K562 (cell line): Measurements from ENCODE around the gene PRR5. TPM values are rescaled to one million over a fixed set of nuclear protein-coding genes. Genes with fewer than 3 reads are reported as not detected.

Experiments used
- ATAC-seq: fragments of 200-7000 bp; cut with Tn5 transposase; 3 replicates; pipeline ENCODE4 v1.9.1; 2020; ENCODE audit warnings: moderate library complexity
- BruUV-seq: library from RNA; stranded (reverse); fragments of 400-500 nt; replicated peaks from 2 replicates; lab custom pipeline; 2021; lab: Mats Ljungman, UMichigan
- CTCF ChIA-PET: fragments of 300-600 bp; formaldehyde crosslinking; extraction: SDS; loops from one replicate; lab custom pipeline; 2021; ENCODE audit warnings: low intra/inter-chr PET ratio; lab: Yijun Ruan, JAX
- POLR2A ChIA-PET: fragments of 300-600, 350-650 bp; sonication (Branson Sonifier 250); formaldehyde crosslinking; extraction: SDS; loops from one replicate; lab custom pipeline; 2021; ENCODE audit warnings: antibody characterized with exemption, inconsistent platforms; lab: Yijun Ruan, JAX
- DNase-seq, 4 experiments: peaks; one replicate each; pipeline versions ENCODE4 v3.0.0 to v3.0.0-alpha.2; 2011 to 2018; ENCODE audit warnings: low spot score in 3 of 4, mixed read lengths in 3 of 4; ENCODE audit errors: extremely low read depth in 1 of 4
- FAIRE-seq: peaks from 2 replicates; lab custom pipeline; 2011; peaks lifted over from hg19 to GRCh38; lab: Jason Lieb, UNC
- H2AFZ ChIP-seq: 2 replicates; pipeline ENCODE4 v1.6.0; 2011; ENCODE audit warnings: low read depth, low read length, control low read depth, inconsistent platforms
- H3K27ac ChIP-seq: fragments of 200-600 bp; 3 replicates; pipeline ENCODE4 v1.8.0; 2011; ENCODE audit warnings: low read depth, mild to moderate bottlenecking, control low read depth, inconsistent platforms, low read length, moderate library complexity, mixed read lengths; ENCODE audit errors: extremely low read depth
- H3K27me3 ChIP-seq, 2 experiments: fragments of 300-600 bp in 1 of 2; 2 replicates in 1 of 2; 3 replicates in 1 of 2; pipeline versions ENCODE4 v1.6.0 to v1.8.0; 2011; ENCODE audit warnings: inconsistent platforms in 2 of 2, low read length in 2 of 2, mild to moderate bottlenecking in 1 of 2, mixed read lengths in 1 of 2, moderate library complexity in 1 of 2; ENCODE audit not compliant: control insufficient read depth in 2 of 2, insufficient read depth in 2 of 2
- H3K36me3 ChIP-seq: fragments of 300-600 bp; 3 replicates; pipeline ENCODE4 v1.8.0; 2011; ENCODE audit warnings: mild to moderate bottlenecking, low read length, inconsistent platforms; ENCODE audit not compliant: control insufficient read depth, insufficient read depth
- H3K4me1 ChIP-seq, 2 experiments: fragments of 200-600 bp in 1 of 2; replicated peaks in 1 of 2; 2 replicates in 1 of 2; 3 replicates in 1 of 2; pipeline versions ENCODE4 v1.5.1 to v1.8.0; 2011; ENCODE audit warnings: inconsistent platforms in 2 of 2, low read length in 2 of 2, mild to moderate bottlenecking in 1 of 2, mixed read lengths in 1 of 2, moderate library complexity in 1 of 2; ENCODE audit not compliant: control insufficient read depth in 2 of 2, insufficient read depth in 2 of 2
- H3K4me2 ChIP-seq: 2 replicates; pipeline ENCODE4 v1.6.1; 2011; ENCODE audit warnings: low read length, control low read depth, inconsistent platforms, mixed read lengths; ENCODE audit not compliant: insufficient read depth
- H3K4me3 ChIP-seq: fragments of 200-600 bp; sonication (generic), shearing (Covaris generic); 2 replicates; pipeline ENCODE4 v1.5.1; 2016; ENCODE audit warnings: control low read depth, inconsistent platforms
- H3K79me2 ChIP-seq: fragments of 200-600 bp; 3 replicates; pipeline ENCODE4 v1.8.0; 2011; ENCODE audit warnings: low read length, inconsistent platforms; ENCODE audit not compliant: control insufficient read depth, insufficient read depth
- H3K9ac ChIP-seq, 2 experiments: 2 replicates each; pipeline versions ENCODE4 v1.6.0 to v1.6.1; 2011; ENCODE audit warnings: low read depth in 2 of 2, low read length in 2 of 2, control low read depth in 1 of 2, inconsistent platforms in 1 of 2, mild to moderate bottlenecking in 1 of 2, mixed read lengths in 1 of 2; ENCODE audit not compliant: insufficient read depth in 1 of 2
- H3K9me1 ChIP-seq: one replicate; pipeline ENCODE4 v1.6.0; 2011; ENCODE audit warnings: inconsistent platforms, mild to moderate bottlenecking, low read length, moderate library complexity; ENCODE audit not compliant: control insufficient read depth, insufficient read depth
- H3K9me3 ChIP-seq: replicated peaks from 2 replicates; pipeline ENCODE4 v1.5.1; 2011; ENCODE audit warnings: low read depth, low read length, inconsistent platforms; ENCODE audit not compliant: control insufficient read depth, insufficient read depth
- H4K20me1 ChIP-seq: replicated peaks from 2 replicates; pipeline ENCODE4 v1.6.1; 2011; ENCODE audit warnings: low read length, inconsistent platforms, mixed read lengths; ENCODE audit not compliant: control insufficient read depth, insufficient read depth
- AFF1 ChIP-seq, 2 experiments: fragments of 450-650 bp; IDR thresholded peaks; 2 replicates each; pipeline ENCODE4 v1.6.1; 2018; ENCODE audit warnings: mild to moderate bottlenecking in 2 of 2, low read depth in 1 of 2; ENCODE audit not compliant: partially characterized antibody in 2 of 2
- CREB1 ChIP-seq, 2 experiments: sonication (generic) in 1 of 2; formaldehyde crosslinking in 1 of 2; IDR thresholded peaks; 2 replicates each; pipeline versions ENCODE4 v1.6.1 to v1.8.0; 2012 to 2022; ENCODE audit warnings: inconsistent platforms in 1 of 2, mild to moderate bottlenecking in 1 of 2, missing genetic modification reagents in 1 of 2, moderate library complexity in 1 of 2
- EP300 ChIP-seq: IDR thresholded peaks from 2 replicates; pipeline ENCODE4 v1.6.1; 2012; ENCODE audit warnings: low read length, improper control_type of control experiment
- ESRRA ChIP-seq: fragments of 450-650 bp; IDR thresholded peaks from 2 replicates; pipeline ENCODE4 v1.6.1; 2014; ENCODE audit warnings: low read depth, mild to moderate bottlenecking, moderate library complexity, borderline replicate concordance
- FOS ChIP-seq: IDR thresholded peaks from 3 replicates; pipeline ENCODE4 v1.6.1; 2011; ENCODE audit not compliant: insufficient read length; ENCODE audit errors: extremely low read depth
- HDAC6 ChIP-seq: IDR thresholded peaks from 2 replicates; pipeline ENCODE4 v1.6.1; 2012; ENCODE audit warnings: low read depth, mild to moderate bottlenecking, control low read depth, inconsistent platforms, low read length, moderate library complexity
- HSF4 ChIP-seq: fragments of 250-450 bp; sonication (Bioruptor Pico); IDR thresholded peaks from 2 replicates; pipeline ENCODE4 v2.1.2; 2022; ENCODE audit warnings: mild to moderate bottlenecking, moderate library complexity, borderline replicate concordance
- MBD1 ChIP-seq: fragments of 250-450 bp; sonication (Bioruptor Pico); IDR thresholded peaks from 2 replicates; pipeline ENCODE4 v1.8.0; 2022; ENCODE audit warnings: inconsistent platforms
- MBD2 ChIP-seq: sonication (generic); IDR thresholded peaks from 2 replicates; pipeline ENCODE4 v1.6.1; 2016; ENCODE audit warnings: low read depth, borderline replicate concordance
- NR2C1 ChIP-seq, 2 experiments: fragments of 450-650 bp; IDR thresholded peaks; 2 replicates each; pipeline ENCODE4 v1.6.1; 2017; ENCODE audit warnings: mild to moderate bottlenecking in 2 of 2, antibody characterized with exemption in 1 of 2, inconsistent platforms in 1 of 2, missing compliant biosample characterization in 1 of 2, missing genetic modification characterization in 1 of 2
- TAL1 ChIP-seq: fragments of 450-650 bp; IDR thresholded peaks from 2 replicates; pipeline ENCODE4 v1.6.1; 2016; ENCODE audit warnings: mild to moderate bottlenecking
- ZNF316 ChIP-seq: fragments of 450-650 bp; IDR thresholded peaks from 2 replicates; pipeline ENCODE4 v1.6.1; 2016
- ZNF445 ChIP-seq: fragments of 250-450 bp; sonication (Bioruptor Pico); IDR thresholded peaks from 2 replicates; pipeline ENCODE4 v1.4.0; 2020; ENCODE audit warnings: low read depth, mild to moderate bottlenecking, moderate library complexity
- ZNF780A ChIP-seq: fragments of 250-450 bp; sonication (Bioruptor Pico); IDR thresholded peaks from 2 replicates; pipeline ENCODE4 v1.5.0; 2021; ENCODE audit warnings: mild to moderate bottlenecking
- WGBS: fragments of 100-300 bp; shearing (Covaris generic); methylation state at CpG from one replicate; pipeline ENCODE4 v1.1.6; 2016; ENCODE audit warnings: low coverage, mixed read lengths; ENCODE audit not compliant: insufficient coverage; ENCODE audit errors: missing lambda C conversion rate; 5-methylcytosine and 5-hydroxymethylcytosine counted together
- in situ Hi-C: fragments of 300-500 bp; cut with MboI; formaldehyde crosslinking; loops from 4 replicates; pipeline ENCODE4 v1.15.0; 2018; ENCODE audit warnings: inconsistent platforms, mixed read lengths
- intact Hi-C: fragments of 100-400 bp; cut with micrococcal nuclease; formaldehyde crosslinking; loops from 2 replicates; pipeline ENCODE4 v1.14.2; 2022
- polyA plus RNA-seq, 8 experiments: library from polyadenylated mRNA; depleted of rRNA in 4 of 8; stranded (reverse) in 5 of 8; unstranded in 3 of 8; fragments of >200 nt; fragmentation: Nextera tagmentation in 2 of 8; fragmentation: Illumina TruSeq in 1 of 8; extraction: Ambion mirVana in 2 of 8; extraction: Trizol in 1 of 8; gene quantifications; 2 replicates each; pipeline versions ENCODE4 v1.2.1 to v1.2.3, GENCODE V29; 2011 to 2014; ENCODE audit warnings: inconsistent platforms in 1 of 8, missing spikeins in 1 of 8
- total RNA-seq, 7 experiments: library from RNA; depleted of rRNA in 6 of 7; stranded (reverse); fragments of >200 nt in 6 of 7; fragmentation: Illumina TruSeq in 2 of 7; extraction: Trizol in 2 of 7; gene quantifications; 2 replicates each; pipeline versions ENCODE4 v1.2.1 to v1.2.3, GENCODE V29; 2011 to 2021; ENCODE audit warnings: low replicate concordance in 1 of 7
- TF ChIP-seq, protein P1 (sequence below): sonication (generic); formaldehyde crosslinking; IDR thresholded peaks from 2 replicates; pipeline ENCODE4 v1.8.0; 2022; ENCODE audit warnings: mild to moderate bottlenecking, missing genetic modification reagents

Gene PRR5
- total and polyA plus RNA-seq, 9 of the 15 experiments (the other 6 are each of a cell fraction or from before 2014, with no cell fraction given), result 0.13 to 21.0 (median 7.5) TPM

GRCh38 chr22:44723801-44724200, 21.8 kb downstream of the PRR5 start (continued):
- peak; percentile 37; the same call in 1 of the 2 replicates for TF ChIP-seq ZNF316
- peak; percentile 50 for TF ChIP-seq FOS
- TF ChIP-seq MBD2, result 0 out of 2 replicates have a peak, but pooled peaks have one; percentile 26
- TF ChIP-seq CREB1 (IDR thresholded peaks at IDR 0.05), result no peak
- no peak for TF ChIP-seq CREB1 (CRISPR knock-in tag; IDR thresholded peaks at IDR 0.05)
- TF ChIP-seq HSF4 (CRISPR knock-in tag), result no peak
- TF ChIP-seq ESRRA, result no peak
- TF ChIP-seq, protein P1, sequence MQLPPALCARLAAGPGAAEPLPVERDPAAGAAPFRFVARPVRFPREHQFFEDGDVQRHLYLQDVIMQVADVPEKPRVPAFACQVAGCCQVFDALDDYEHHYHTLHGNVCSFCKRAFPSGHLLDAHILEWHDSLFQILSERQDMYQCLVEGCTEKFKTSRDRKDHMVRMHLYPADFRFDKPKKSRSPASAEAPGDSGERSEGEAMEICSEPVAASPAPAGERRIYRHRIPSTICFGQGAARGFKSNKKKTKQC (CRISPR knock-in tag), result no peak

GRCh38 chr22:44724416-44724815, 22.4 kb downstream of the PRR5 start:
- FAIRE-seq, result no peak
- no peaks in the 10 kb centered on the region for H3K9me1 ChIP-seq
- no peaks in the 10 kb centered on the region for H3K9me3 ChIP-seq
- no TSS peak for BruUV-seq
- H3K36me3 ChIP-seq, result peaks cover 6% of the 10 kb centered on the region; the same call in 1 of the 3 replicates
- no peak for DNase-seq
- H3K79me2 ChIP-seq, result no peaks in the 10 kb centered on the region
- H3K4me1 ChIP-seq, result peaks cover 0 to 23% of the 10 kb centered on the region in 2 experiments; a peak in 2 of 5 replicates
- WGBS, result 76% methylated on average over 6 of the region's 6 CpGs
- ChIA-PET POLR2A (interaction anchor here (0.6 to 1.0 kb wide), 3 partner anchors 9 to 722 kb away, joined by 3 read pairs; no protein-coding TSS in a partner anchor), CTCF (no interaction called here)
- H3K27me3 ChIP-seq, result no peaks in the 10 kb centered on the region
- intact Hi-C loops (no loop called here), in situ Hi-C loops (no loop called here)
- ATAC-seq, result no peak
- no peak overlapping the region for H3K9ac ChIP-seq
- H3K27ac ChIP-seq, result no peak overlapping the region
- no peak overlapping the region for H3K4me2 ChIP-seq
- no peak overlapping the region for H2AFZ ChIP-seq
- H4K20me1 ChIP-seq, result no peaks in the 10 kb centered on the region; the same call in 1 of the 2 replicates
- H3K4me3 ChIP-seq, result no peak overlapping the region
- TF ChIP-seq EP300 (no peak), ZNF780A (CRISPR knock-in tag) (no peak), HDAC6 (no peak), MBD1 (CRISPR knock-in tag) (no peak), TAL1 (no peak), NR2C1 (IDR thresholded peaks at IDR 0.05) (no peak), NR2C1 (tag; IDR thresholded peaks at IDR 0.05) (no peak), ZNF445 (CRISPR knock-in tag) (no peak), AFF1 (IDR thresholded peaks at IDR 0.05; ENCODE audit: low read depth in 1 of 2, partially characterized antibody in 2 of 2) (no peak)
